ENCODE results near the gene TK2.
A peak's percentile ranks its signal among the peaks of the same experiment; 100 is the strongest.

TK2 gene

DNA sequence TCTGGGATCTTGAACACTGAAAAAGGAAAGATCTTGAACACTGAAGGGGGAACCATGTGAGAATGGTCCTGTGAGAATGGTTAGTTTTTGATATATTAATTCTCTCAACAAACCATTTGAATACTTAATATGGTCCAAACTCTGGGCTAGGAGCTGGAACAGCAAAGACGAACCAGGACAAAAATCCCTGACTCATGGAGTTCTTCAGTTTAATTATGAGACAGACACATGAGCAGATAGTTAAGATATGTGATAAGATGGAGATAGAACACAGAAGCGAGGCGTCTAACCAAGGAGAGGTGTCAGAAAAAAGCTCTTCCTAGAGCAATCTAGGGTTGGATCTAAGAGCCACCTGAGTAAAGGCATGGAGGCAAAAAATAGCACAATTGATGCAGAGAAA lies 4.1 kb upstream of the TK2 start:
- H4K91ac ChIP-seq (ENCODE audit: low read depth, low read length, poor library complexity): no peak overlapping the region
- H3K27ac ChIP-seq (replicated peaks; ENCODE audit: low read length): no peak overlapping the region
- peaks cover 2 to 28% of the 10 kb centered on the region in 2 donors for H3K36me3 ChIP-seq (replicated peaks in 1 of 2; ENCODE audit: control insufficient read depth in 2 of 2, insufficient read depth in 2 of 2, low read length in 2 of 2)
- H4K8ac ChIP-seq (ENCODE audit: low read depth, low read length): no peak overlapping the region
- no peak overlapping the region for H3K23ac ChIP-seq (ENCODE audit: low read depth, low read length, poor library complexity)
- DNase-seq (ENCODE audit: low spot score): no peak
- no peaks in the 10 kb centered on the region for H3K27me3 ChIP-seq (ENCODE audit: control insufficient read depth in 3 of 3, insufficient read depth in 3 of 3, low read depth in 1 of 3, low read length in 3 of 3)
- peaks cover 8 to 10% of the 10 kb centered on the region in 2 donors for H3K4me1 ChIP-seq (ENCODE audit: control insufficient read depth in 2 of 2, insufficient read depth in 1 of 2, low read depth in 1 of 2, low read length in 2 of 2)
- H3K9me3 ChIP-seq (replicated peaks in 1 of 2; ENCODE audit: control insufficient read depth in 2 of 2, insufficient read depth in 1 of 2, low read depth in 1 of 2, low read length in 2 of 2): peaks cover 3 to 12% of the 10 kb centered on the region in 2 donors
- no peak overlapping the region for H2BK12ac ChIP-seq (ENCODE audit: low read length)
- H2BK5ac ChIP-seq (ENCODE audit: low read length): no peak overlapping the region
- H3K4me3 ChIP-seq (ENCODE audit: low read length in 2 of 2): no peak overlapping the region
- no peak overlapping the region for H2AK5ac ChIP-seq (ENCODE audit: low read depth, low read length)
- no peak overlapping the region for H3K4me2 ChIP-seq (ENCODE audit: insufficient read depth, low read length, poor library complexity, severe bottlenecking)
- H2BK15ac ChIP-seq (ENCODE audit: low read length): no peak overlapping the region
- no peak overlapping the region for H3K4ac ChIP-seq (ENCODE audit: low read length)
- no CpG with 5 or more reads among the region's 3 CpGs for WGBS, 2 donors (ENCODE audit: extremely low coverage in 2 of 2, insufficient read length in 2 of 2, insufficient replicate concordance in 1 of 2)
- no peaks in the 10 kb centered on the region for H3K79me1 ChIP-seq (ENCODE audit: low read depth, low read length)
- no peak overlapping the region for H2AFZ ChIP-seq (ENCODE audit: low read length)
- H3K9ac ChIP-seq (ENCODE audit: low read depth, low read length, poor library complexity): no peak overlapping the region
- no peak overlapping the region for H2BK120ac ChIP-seq (ENCODE audit: low read depth, low read length)
- no peak overlapping the region for H3K18ac ChIP-seq (ENCODE audit: low read length)
- H3K14ac ChIP-seq (ENCODE audit: low read length): no peak overlapping the region

DNA sequence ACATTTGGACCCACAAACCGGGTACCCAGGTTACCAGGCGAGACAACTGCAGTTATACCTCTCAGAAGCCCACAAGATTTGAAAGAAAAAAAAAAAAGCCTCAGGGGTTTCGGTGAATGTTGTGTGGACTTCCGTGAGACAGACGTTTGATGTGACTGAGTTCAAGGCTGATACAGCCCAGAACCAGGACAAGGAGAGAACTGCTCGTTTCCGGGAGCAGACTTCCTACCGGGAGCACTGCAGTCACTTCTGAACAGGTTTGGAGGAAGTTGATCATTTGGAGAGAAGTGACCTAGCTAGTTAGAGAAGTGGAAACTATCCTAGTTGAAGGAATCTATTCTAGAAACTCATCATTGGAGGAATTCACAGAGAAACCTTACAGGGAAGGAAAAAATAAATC lies 3.3 kb upstream of the TK2 start:
- no peak overlapping the region for H4K91ac ChIP-seq (ENCODE audit: low read depth, low read length, poor library complexity)
- WGBS, 2 donors (ENCODE audit: extremely low coverage in 2 of 2, insufficient read length in 2 of 2, insufficient replicate concordance in 1 of 2): no CpG with 5 or more reads among the region's 8 CpGs
- no peak overlapping the region for H3K4ac ChIP-seq (ENCODE audit: low read length)
- DNase-seq (ENCODE audit: low spot score): no peak
- no peak overlapping the region for H3K14ac ChIP-seq (ENCODE audit: low read length)
- H3K79me1 ChIP-seq (ENCODE audit: low read depth, low read length): no peaks in the 10 kb centered on the region
- no peak overlapping the region for H3K4me2 ChIP-seq (ENCODE audit: insufficient read depth, low read length, poor library complexity, severe bottlenecking)
- H3K36me3 ChIP-seq (replicated peaks in 1 of 2; ENCODE audit: control insufficient read depth in 2 of 2, insufficient read depth in 2 of 2, low read length in 2 of 2): peaks cover 0 to 21% of the 10 kb centered on the region in 2 donors
- no peak overlapping the region for H3K9ac ChIP-seq (ENCODE audit: low read depth, low read length, poor library complexity)
- H2BK12ac ChIP-seq (ENCODE audit: low read length): no peak overlapping the region
- peak overlapping the region in 1 of 2 donors; percentile 57 for H3K4me3 ChIP-seq (ENCODE audit: low read length in 2 of 2)
- H2BK15ac ChIP-seq (ENCODE audit: low read length): no peak overlapping the region
- H2BK5ac ChIP-seq (ENCODE audit: low read length): no peak overlapping the region
- H3K27ac ChIP-seq (replicated peaks; ENCODE audit: low read length): no peak overlapping the region
- H2AK5ac ChIP-seq (ENCODE audit: low read depth, low read length): no peak overlapping the region
- H2BK120ac ChIP-seq (ENCODE audit: low read depth, low read length): no peak overlapping the region
- no peak overlapping the region for H3K18ac ChIP-seq (ENCODE audit: low read length)
- H4K8ac ChIP-seq (ENCODE audit: low read depth, low read length): no peak overlapping the region
- no peak overlapping the region for H3K23ac ChIP-seq (ENCODE audit: low read depth, low read length, poor library complexity)
- H3K27me3 ChIP-seq (ENCODE audit: control insufficient read depth in 3 of 3, insufficient read depth in 3 of 3, low read depth in 1 of 3, low read length in 3 of 3): no peaks in the 10 kb centered on the region
- H3K4me1 ChIP-seq (ENCODE audit: control insufficient read depth in 2 of 2, insufficient read depth in 1 of 2, low read depth in 1 of 2, low read length in 2 of 2): peaks cover 8 to 11% of the 10 kb centered on the region in 2 donors
- H3K9me3 ChIP-seq (replicated peaks in 1 of 2; ENCODE audit: control insufficient read depth in 2 of 2, insufficient read depth in 1 of 2, low read depth in 1 of 2, low read length in 2 of 2): peaks cover 3 to 12% of the 10 kb centered on the region in 2 donors
- no peak overlapping the region for H2AFZ ChIP-seq (ENCODE audit: low read length)

DNA sequence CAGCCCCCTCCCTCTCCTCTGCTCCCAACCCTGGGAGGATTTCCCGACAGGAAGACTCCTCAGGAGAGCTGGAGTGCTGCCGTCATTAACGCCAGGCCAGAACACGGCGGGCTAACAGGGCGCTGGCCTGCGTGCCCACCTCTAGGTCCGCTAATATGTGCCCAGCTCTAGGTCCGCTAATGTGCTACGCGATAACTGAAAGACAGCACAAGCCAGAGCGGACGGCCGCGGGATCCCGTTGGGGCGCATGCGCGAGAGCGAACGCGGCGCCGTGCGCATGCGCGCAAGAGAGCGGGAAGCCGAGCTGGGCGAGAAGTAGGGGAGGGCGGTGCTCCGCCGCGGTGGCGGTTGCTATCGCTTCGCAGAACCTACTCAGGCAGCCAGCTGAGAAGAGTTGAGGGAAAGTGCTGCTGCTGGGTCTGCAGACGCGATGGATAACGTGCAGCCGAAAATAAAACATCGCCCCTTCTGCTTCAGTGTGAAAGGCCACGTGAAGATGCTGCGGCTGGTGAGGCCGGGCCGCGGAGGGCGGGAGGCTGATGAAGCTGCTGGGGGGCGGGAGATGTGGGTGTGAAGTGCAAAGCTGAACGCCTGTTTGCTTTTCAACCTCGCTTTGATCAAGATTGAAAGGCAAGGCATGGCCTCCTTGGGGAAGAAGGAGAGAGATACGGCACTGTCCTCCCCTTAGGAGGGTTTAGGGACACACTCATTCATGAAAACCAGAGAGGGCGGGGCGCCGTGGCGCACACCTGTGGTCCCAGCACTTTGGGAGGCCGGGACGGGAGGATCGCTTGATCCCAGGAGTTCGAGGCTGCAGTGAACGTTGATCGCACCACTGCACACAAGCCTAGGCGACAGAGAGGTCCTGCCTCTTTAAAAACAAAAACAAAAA lies 2.6 kb upstream of the TK2 start, which contains the start of gene CKLF:
Gene CKLF, plus strand, starts transcription at position 291 of the 892 bp plus-strand sequence. Its CDS starts 140 bp downstream, at position 431.
- Histone ChIP-seq H3K4me1 (ENCODE audit: control insufficient read depth in 2 of 2, insufficient read depth in 1 of 2, low read depth in 1 of 2, low read length in 2 of 2) (peaks cover 8 to 11% of the 10 kb centered on the region in 2 donors), H2AK5ac (ENCODE audit: low read depth, low read length) (peak within 1 kb of the TSS; percentile 95)
- DNase-seq (ENCODE audit: low spot score): peak; percentile 82

DNA sequence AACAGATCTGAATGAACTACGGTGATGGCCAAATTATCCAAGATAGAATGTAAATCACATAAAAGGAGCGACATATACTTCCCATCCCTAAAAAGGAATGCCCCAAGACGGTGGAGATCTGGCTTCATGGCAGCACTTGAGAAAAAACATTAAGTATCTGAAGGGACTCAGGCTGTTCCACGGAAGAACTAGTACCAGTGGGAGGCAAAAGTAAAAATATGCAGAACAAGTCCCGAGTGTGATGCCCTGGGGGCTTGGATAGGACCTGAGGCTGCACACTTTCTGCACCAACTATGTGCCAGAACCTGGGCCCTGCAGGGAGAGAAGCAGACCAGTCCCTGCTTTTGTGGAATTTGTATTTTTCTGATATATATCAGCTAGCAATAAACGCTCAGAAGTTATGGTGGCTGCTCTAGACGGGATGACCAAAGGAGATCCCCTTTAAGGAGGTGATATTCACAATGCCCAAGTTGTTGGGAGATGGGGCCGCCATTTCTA lies 1.9 kb upstream of the TK2 start:
- Histone ChIP-seq H2BK12ac (ENCODE audit: low read length) (no peak overlapping the region), H2AFZ (ENCODE audit: low read length) (peak overlapping the region; percentile 93), H3K27ac (replicated peaks; ENCODE audit: low read length) (no peak overlapping the region), H3K36me3 (replicated peaks in 1 of 2; ENCODE audit: control insufficient read depth in 2 of 2, insufficient read depth in 2 of 2, low read length in 2 of 2) (peaks cover 0 to 8% of the 10 kb centered on the region in 2 donors), H3K27me3 (ENCODE audit: control insufficient read depth in 3 of 3, insufficient read depth in 3 of 3, low read depth in 1 of 3, low read length in 3 of 3) (no peaks in the 10 kb centered on the region), H4K91ac (ENCODE audit: low read depth, low read length, poor library complexity) (no peak overlapping the region), H3K14ac (ENCODE audit: low read length) (no peak overlapping the region), H3K18ac (ENCODE audit: low read length) (peak overlapping the region; percentile 100), H2BK15ac (ENCODE audit: low read length) (peak overlapping the region; percentile 89), H3K4me2 (ENCODE audit: insufficient read depth, low read length, poor library complexity, severe bottlenecking) (peak overlapping the region; percentile 78), H3K9me3 (replicated peaks in 1 of 2; ENCODE audit: control insufficient read depth in 2 of 2, insufficient read depth in 1 of 2, low read depth in 1 of 2, low read length in 2 of 2) (peaks cover 3 to 12% of the 10 kb centered on the region in 2 donors), H3K4me1 (ENCODE audit: control insufficient read depth in 2 of 2, insufficient read depth in 1 of 2, low read depth in 1 of 2, low read length in 2 of 2) (peaks cover 8 to 11% of the 10 kb centered on the region in 2 donors), H3K4me3 (ENCODE audit: low read length in 2 of 2) (peak overlapping the region; percentile 57 to 75), H3K23ac (ENCODE audit: low read depth, low read length, poor library complexity) (peak overlapping the region; percentile 70), H3K4ac (ENCODE audit: low read length) (no peak overlapping the region), H4K8ac (ENCODE audit: low read depth, low read length) (no peak overlapping the region), H2AK5ac (ENCODE audit: low read depth, low read length) (no peak overlapping the region), H3K79me1 (ENCODE audit: low read depth, low read length) (no peaks in the 10 kb centered on the region), H3K9ac (ENCODE audit: low read depth, low read length, poor library complexity) (peak overlapping the region; percentile 85), H2BK5ac (ENCODE audit: low read length) (peak overlapping the region; percentile 15), H2BK120ac (ENCODE audit: low read depth, low read length) (no peak overlapping the region)
- DNase-seq (ENCODE audit: low spot score): no peak
- WGBS, 2 donors (ENCODE audit: extremely low coverage in 2 of 2, insufficient read length in 2 of 2, insufficient replicate concordance in 1 of 2): no CpG with 5 or more reads among the region's 8 CpGs

More for the DNA sequence above, 2.6 kb upstream of the TK2 start, which contains the start of gene CKLF:
- peak within 1 kb of the TSS; percentile 70 for H3K23ac ChIP-seq (ENCODE audit: low read depth, low read length, poor library complexity)
- H3K4me3 ChIP-seq (ENCODE audit: low read length in 2 of 2): peak within 1 kb of the TSS; percentile 57 to 76
- H2BK15ac ChIP-seq (ENCODE audit: low read length): peak within 1 kb of the TSS; percentile 89
- no peaks in the 10 kb centered on the region for H3K79me1 ChIP-seq (ENCODE audit: low read depth, low read length)
- H2BK12ac ChIP-seq (ENCODE audit: low read length): no peak within 1 kb of the TSS
- H3K27me3 ChIP-seq (ENCODE audit: control insufficient read depth in 3 of 3, insufficient read depth in 3 of 3, low read depth in 1 of 3, low read length in 3 of 3): no peaks in the 10 kb centered on the region
- no peak within 1 kb of the TSS for H4K91ac ChIP-seq (ENCODE audit: low read depth, low read length, poor library complexity)
- H3K18ac ChIP-seq (ENCODE audit: low read length): peak within 1 kb of the TSS; percentile 100
- no peak within 1 kb of the TSS for H3K27ac ChIP-seq (replicated peaks; ENCODE audit: low read length)
- no peak within 1 kb of the TSS for H2BK120ac ChIP-seq (ENCODE audit: low read depth, low read length)
- H3K36me3 ChIP-seq (replicated peaks in 1 of 2; ENCODE audit: control insufficient read depth in 2 of 2, insufficient read depth in 2 of 2, low read length in 2 of 2): peaks cover 0 to 15% of the 10 kb centered on the region in 2 donors
- H3K14ac ChIP-seq (ENCODE audit: low read length): no peak within 1 kb of the TSS
- H3K9ac ChIP-seq (ENCODE audit: low read depth, low read length, poor library complexity): peak within 1 kb of the TSS; percentile 89
- peak within 1 kb of the TSS; percentile 83 for H4K8ac ChIP-seq (ENCODE audit: low read depth, low read length)
- no CpG with 5 or more reads among the region's 63 CpGs for WGBS, 2 donors (ENCODE audit: extremely low coverage in 2 of 2, insufficient read length in 2 of 2, insufficient replicate concordance in 1 of 2)
- H2AFZ ChIP-seq (ENCODE audit: low read length): peak within 1 kb of the TSS; percentile 93
- H2BK5ac ChIP-seq (ENCODE audit: low read length): peak within 1 kb of the TSS; percentile 15
- peaks cover 3 to 12% of the 10 kb centered on the region in 2 donors for H3K9me3 ChIP-seq (replicated peaks in 1 of 2; ENCODE audit: control insufficient read depth in 2 of 2, insufficient read depth in 1 of 2, low read depth in 1 of 2, low read length in 2 of 2)
- peak within 1 kb of the TSS; percentile 78 for H3K4me2 ChIP-seq (ENCODE audit: insufficient read depth, low read length, poor library complexity, severe bottlenecking)
- peak within 1 kb of the TSS; percentile 94 for H3K4ac ChIP-seq (ENCODE audit: low read length)
